Measurements from ENCODE around the gene SRRD. TPM values are rescaled to one million over a fixed set of nuclear protein-coding genes. Genes with fewer than 3 reads are reported as not detected.

SRRD gene
- total RNA-seq, 1 experiment from 2014 or later = 25.6 TPM

DNA sequence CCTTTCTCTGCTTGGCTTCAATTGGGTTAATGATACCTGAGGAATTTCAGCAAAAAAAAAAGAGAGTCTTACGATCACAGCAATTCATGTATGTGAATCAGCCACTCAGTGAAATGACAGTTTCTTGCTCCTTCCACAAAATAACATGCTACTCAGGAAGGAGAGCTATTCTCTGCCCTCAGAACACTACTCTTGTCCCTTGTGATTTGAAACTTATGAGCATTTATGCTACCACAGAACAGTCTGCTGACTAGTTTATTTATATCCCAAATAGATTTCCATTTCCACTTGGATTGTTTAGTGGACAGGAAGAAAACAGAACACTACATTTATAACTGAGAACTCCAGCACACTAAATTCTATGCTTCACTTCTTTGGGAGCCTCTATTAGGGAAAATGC is 20.1 kb downstream of the SRRD start:
- BruUV-seq (replicated peaks) = no TSS peak
- CTCF ChIA-PET = interaction anchor here (0.7 kb wide), 1 partner anchor 28 kb away, joined by 3 read pairs; no protein-coding TSS in a partner anchor
- DNase-seq = no peak
- Mint-ChIP-seq H3K36me3 (ENCODE audit: insufficient read depth, unreplicated experiment) (peaks cover 47% of the 10 kb centered on the region), H3K9me3 (ENCODE audit: low read depth, unreplicated experiment) (no peaks in the 10 kb centered on the region), H3K27me3 (ENCODE audit: unreplicated experiment) (no peaks in the 10 kb centered on the region), H3K27ac (ENCODE audit: unreplicated experiment) (no peak overlapping the region), H3K4me3 (ENCODE audit: low read depth, unreplicated experiment) (no peak overlapping the region), H3K4me1 (ENCODE audit: low read depth, unreplicated experiment) (no peaks in the 10 kb centered on the region)
- TF ChIP-seq, protein P1, sequence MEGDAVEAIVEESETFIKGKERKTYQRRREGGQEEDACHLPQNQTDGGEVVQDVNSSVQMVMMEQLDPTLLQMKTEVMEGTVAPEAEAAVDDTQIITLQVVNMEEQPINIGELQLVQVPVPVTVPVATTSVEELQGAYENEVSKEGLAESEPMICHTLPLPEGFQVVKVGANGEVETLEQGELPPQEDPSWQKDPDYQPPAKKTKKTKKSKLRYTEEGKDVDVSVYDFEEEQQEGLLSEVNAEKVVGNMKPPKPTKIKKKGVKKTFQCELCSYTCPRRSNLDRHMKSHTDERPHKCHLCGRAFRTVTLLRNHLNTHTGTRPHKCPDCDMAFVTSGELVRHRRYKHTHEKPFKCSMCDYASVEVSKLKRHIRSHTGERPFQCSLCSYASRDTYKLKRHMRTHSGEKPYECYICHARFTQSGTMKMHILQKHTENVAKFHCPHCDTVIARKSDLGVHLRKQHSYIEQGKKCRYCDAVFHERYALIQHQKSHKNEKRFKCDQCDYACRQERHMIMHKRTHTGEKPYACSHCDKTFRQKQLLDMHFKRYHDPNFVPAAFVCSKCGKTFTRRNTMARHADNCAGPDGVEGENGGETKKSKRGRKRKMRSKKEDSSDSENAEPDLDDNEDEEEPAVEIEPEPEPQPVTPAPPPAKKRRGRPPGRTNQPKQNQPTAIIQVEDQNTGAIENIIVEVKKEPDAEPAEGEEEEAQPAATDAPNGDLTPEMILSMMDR (IDR thresholded peaks at IDR 0.05; ENCODE audit: unreplicated experiment) = no peak
- intact Hi-C loops (cut with micrococcal nuclease; ENCODE audit: unreplicated experiment) = no loop called here

DNA sequence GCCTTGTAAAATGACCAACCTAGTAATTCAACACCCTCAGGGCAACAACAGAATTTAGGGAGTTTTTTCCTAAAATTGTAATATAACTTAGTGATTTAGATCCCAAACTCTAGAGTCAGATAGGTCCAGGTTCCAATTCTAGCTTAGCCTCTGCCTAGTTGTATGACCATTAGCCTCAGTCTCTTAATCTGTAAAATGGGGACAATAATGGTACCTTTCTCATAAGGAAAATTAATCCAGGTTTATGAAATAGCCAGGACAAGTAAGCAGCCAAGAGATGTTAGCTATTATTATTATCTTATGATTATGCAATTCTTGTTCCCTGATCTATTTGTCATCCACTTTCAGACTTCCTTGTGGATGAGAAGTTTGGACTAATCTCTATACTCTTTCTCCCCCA is 24.5 kb downstream of the SRRD start:
- intact Hi-C loops (cut with micrococcal nuclease; ENCODE audit: unreplicated experiment) = no loop called here
- no peak for DNase-seq
- Mint-ChIP-seq H3K27ac (ENCODE audit: unreplicated experiment) (no peak overlapping the region), H3K4me3 (ENCODE audit: low read depth, unreplicated experiment) (no peak overlapping the region), H3K27me3 (ENCODE audit: unreplicated experiment) (no peaks in the 10 kb centered on the region), H3K36me3 (ENCODE audit: insufficient read depth, unreplicated experiment) (peaks cover 50% of the 10 kb centered on the region), H3K9me3 (ENCODE audit: low read depth, unreplicated experiment) (no peaks in the 10 kb centered on the region), H3K4me1 (ENCODE audit: low read depth, unreplicated experiment) (peaks cover 2% of the 10 kb centered on the region)
- TF ChIP-seq, protein P1 (IDR thresholded peaks at IDR 0.05; ENCODE audit: unreplicated experiment) = no peak
- CTCF ChIA-PET = interaction anchor here (0.7 kb wide), 1 partner anchor 163 kb away, joined by 3 read pairs; no protein-coding TSS in a partner anchor
- BruUV-seq (replicated peaks) = no TSS peak

DNA sequence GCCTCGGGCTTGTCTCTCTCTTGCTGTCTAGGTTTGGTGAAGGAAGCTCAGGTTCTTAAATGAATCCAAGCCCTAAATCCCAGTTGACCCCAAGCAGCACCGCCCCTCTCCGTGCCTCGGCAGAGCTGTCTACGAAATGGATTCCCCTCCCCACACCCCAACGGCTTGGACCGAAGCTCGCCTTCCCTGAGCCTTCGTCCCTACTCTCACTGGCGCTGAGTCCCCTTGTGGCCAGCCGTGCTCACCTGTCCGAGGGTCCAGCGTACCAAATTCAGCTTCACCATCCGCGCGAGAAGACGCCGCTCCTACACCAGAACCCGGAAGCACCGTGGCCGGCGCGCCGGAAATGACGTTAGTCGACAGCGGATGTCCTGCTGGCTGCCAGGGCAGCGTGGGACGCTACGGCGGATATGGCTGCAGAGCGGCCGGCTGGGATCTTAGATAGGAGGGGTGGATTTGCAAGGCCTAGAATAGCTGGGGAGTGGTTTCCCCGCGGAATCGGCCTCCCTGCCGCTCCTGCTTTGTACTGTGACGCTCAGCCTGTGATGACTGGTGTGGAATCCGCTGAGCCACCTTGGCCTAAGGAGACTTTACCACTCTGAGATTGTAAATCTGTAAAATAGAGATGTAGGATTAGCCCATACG is 28.6 kb downstream of the SRRD start, which contains the start of gene TFIP11:
Gene TFIP11, minus strand, starts transcription at position 325 of the 645 bp plus-strand sequence. CDS start 2,201 bp downstream, outside the sequence.
- H3K4me3 Mint-ChIP-seq (ENCODE audit: low read depth, unreplicated experiment) = peak within 1 kb of the TSS; percentile 100
- TF ChIP-seq, protein P1 (IDR thresholded peaks at IDR 0.05; ENCODE audit: unreplicated experiment) = no peak
- intact Hi-C loops (cut with micrococcal nuclease; ENCODE audit: unreplicated experiment) = no loop called here
- peaks cover 13% of the 10 kb centered on the region for H3K4me1 Mint-ChIP-seq (ENCODE audit: low read depth, unreplicated experiment)
- H3K36me3 Mint-ChIP-seq (ENCODE audit: insufficient read depth, unreplicated experiment) = peaks cover 32% of the 10 kb centered on the region
- peak; percentile 93 for DNase-seq
- no peaks in the 10 kb centered on the region for H3K9me3 Mint-ChIP-seq (ENCODE audit: low read depth, unreplicated experiment)
- H3K27ac Mint-ChIP-seq (ENCODE audit: unreplicated experiment) = peak within 1 kb of the TSS; percentile 99
- no TSS peak for BruUV-seq (replicated peaks)
- H3K27me3 Mint-ChIP-seq (ENCODE audit: unreplicated experiment) = no peaks in the 10 kb centered on the region
- CTCF ChIA-PET = interaction anchor here (0.5 to 1.1 kb wide), 4 partner anchors 10 to 1531 kb away, joined by 3 to 5 read pairs (median 4); no protein-coding TSS in a partner anchor

DNA sequence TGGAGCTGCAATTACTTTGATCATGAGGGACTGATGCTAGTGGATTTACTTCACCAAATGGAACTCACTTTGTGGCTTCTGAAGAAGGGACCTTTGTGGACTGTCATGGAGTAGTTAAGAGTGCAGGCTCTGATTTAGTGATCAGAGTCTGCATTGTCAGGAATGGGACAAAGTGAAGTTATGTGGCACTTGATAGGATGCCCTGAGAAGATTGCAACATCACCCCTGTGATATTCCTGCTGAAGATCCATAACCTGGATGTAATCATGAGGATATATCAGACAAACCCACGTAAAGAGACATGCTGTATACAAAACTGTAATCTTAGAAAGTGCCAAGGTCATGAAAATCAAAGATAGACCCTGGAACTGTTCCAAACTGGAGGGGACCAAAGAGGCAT is 30.2 kb downstream of the SRRD start:
- Mint-ChIP-seq H3K4me3 (ENCODE audit: low read depth, unreplicated experiment) (peak overlapping the region; percentile 100), H3K4me1 (ENCODE audit: low read depth, unreplicated experiment) (peaks cover 13% of the 10 kb centered on the region), H3K27me3 (ENCODE audit: unreplicated experiment) (no peaks in the 10 kb centered on the region), H3K27ac (ENCODE audit: unreplicated experiment) (peak overlapping the region; percentile 99), H3K9me3 (ENCODE audit: low read depth, unreplicated experiment) (no peaks in the 10 kb centered on the region), H3K36me3 (ENCODE audit: insufficient read depth, unreplicated experiment) (peaks cover 39% of the 10 kb centered on the region)
- DNase-seq = no peak
- no TSS peak for BruUV-seq (replicated peaks)
- TF ChIP-seq, protein P1 (IDR thresholded peaks at IDR 0.05; ENCODE audit: unreplicated experiment) = no peak
- intact Hi-C loops (cut with micrococcal nuclease; ENCODE audit: unreplicated experiment) = no loop called here
- CTCF ChIA-PET = interaction anchor here (0.5 kb wide), 1 partner anchor 70 kb away, joined by 3 read pairs; no protein-coding TSS in a partner anchor
